IPS DF 19.7 (cell line): ENCODE results near the gene RAD51D.
"Not testable (repeated sequence)": the region's sequence is repeated elsewhere in the genome, so short reads cannot be mapped to it uniquely, and the experiment has no call there.

Experiments
- DNase-seq: peaks from one replicate; pipeline ENCODE4 v3.0.0-alpha.2; 2013; ENCODE audit warnings: low read depth, low spot score

The RAD51D gene

GRCh38 chr17:35141681-35142466 is 22.2 kb upstream of the RAD51D start, which contains the start of gene NLE1:
TSS of gene NLE1 (minus strand) at chr17:35142303. CDS start at chr17:35142275, 28 bp downstream.
- DNase-seq = peak; percentile 54

GRCh38 chr17:35138218-35138617 is 18.6 kb upstream of the RAD51D start:
- no peak for DNase-seq

GRCh38 chr17:35135322-35135721 is 15.7 kb upstream of the RAD51D start:
- DNase-seq = no peak

- no peak for DNase-seq
Measured at GRCh38 chr17:35132816-35133550, 13.3 kb upstream of the RAD51D start.

- DNase-seq = no peak
Measured at GRCh38 chr17:35132099-35132498, 12.4 kb upstream of the RAD51D start.

GRCh38 chr17:35130392-35130791 is 10.7 kb upstream of the RAD51D start:
- no peak for DNase-seq

GRCh38 chr17:35129973-35130351 is 10.3 kb upstream of the RAD51D start:
- DNase-seq = no peak

GRCh38 chr17:35129154-35129972 is 9.7 kb upstream of the RAD51D start:
- no peak for DNase-seq

- DNase-seq = no peak
Measured at GRCh38 chr17:35127751-35128514, 8.3 kb upstream of the RAD51D start.

- no peak for DNase-seq
Measured at GRCh38 chr17:35121315-35121714, 1.7 kb upstream of the RAD51D start, which contains the start of gene FNDC8. TSS of gene FNDC8 (plus strand) at chr17:35121615. CDS start at chr17:35121694, 79 bp downstream.

- no peak for DNase-seq
Measured at GRCh38 chr17:35117984-35118383, 1.7 kb downstream of the RAD51D start.

GRCh38 chr17:35116845-35117244 is 2.8 kb downstream of the RAD51D start:
- no peak for DNase-seq

GRCh38 chr17:35110791-35111190 is 8.9 kb downstream of the RAD51D start:
- not testable (repeated sequence) for DNase-seq

- DNase-seq = no peak
Measured at GRCh38 chr17:35104844-35105450, 14.7 kb downstream of the RAD51D start.

- DNase-seq = no peak
Measured at GRCh38 chr17:35103271-35103670, 16.4 kb downstream of the RAD51D start.

- no peak for DNase-seq
Measured at GRCh38 chr17:35101725-35102124, 17.9 kb downstream of the RAD51D start.

- DNase-seq = no peak
Measured at GRCh38 chr17:35101036-35101435, 18.6 kb downstream of the RAD51D start.

GRCh38 chr17:35099908-35100307 is 19.8 kb downstream of the RAD51D start:
- DNase-seq = no peak

GRCh38 chr17:35097776-35098175 is 21.9 kb downstream of the RAD51D start:
- DNase-seq = no peak

GRCh38 chr17:35095741-35096140 is 23.9 kb downstream of the RAD51D start:
- no peak for DNase-seq

- DNase-seq = no peak
Measured at GRCh38 chr17:35094902-35095301, 24.8 kb downstream of the RAD51D start.
